ENCODE data around the gene ODAD2. TPM values are rescaled to one million over a fixed set of nuclear protein-coding genes. Genes with fewer than 3 reads are reported as not detected.

The ODAD2 gene
- total RNA-seq, 1 experiment from 2014 or later, result 4.1 TPM

DNA sequence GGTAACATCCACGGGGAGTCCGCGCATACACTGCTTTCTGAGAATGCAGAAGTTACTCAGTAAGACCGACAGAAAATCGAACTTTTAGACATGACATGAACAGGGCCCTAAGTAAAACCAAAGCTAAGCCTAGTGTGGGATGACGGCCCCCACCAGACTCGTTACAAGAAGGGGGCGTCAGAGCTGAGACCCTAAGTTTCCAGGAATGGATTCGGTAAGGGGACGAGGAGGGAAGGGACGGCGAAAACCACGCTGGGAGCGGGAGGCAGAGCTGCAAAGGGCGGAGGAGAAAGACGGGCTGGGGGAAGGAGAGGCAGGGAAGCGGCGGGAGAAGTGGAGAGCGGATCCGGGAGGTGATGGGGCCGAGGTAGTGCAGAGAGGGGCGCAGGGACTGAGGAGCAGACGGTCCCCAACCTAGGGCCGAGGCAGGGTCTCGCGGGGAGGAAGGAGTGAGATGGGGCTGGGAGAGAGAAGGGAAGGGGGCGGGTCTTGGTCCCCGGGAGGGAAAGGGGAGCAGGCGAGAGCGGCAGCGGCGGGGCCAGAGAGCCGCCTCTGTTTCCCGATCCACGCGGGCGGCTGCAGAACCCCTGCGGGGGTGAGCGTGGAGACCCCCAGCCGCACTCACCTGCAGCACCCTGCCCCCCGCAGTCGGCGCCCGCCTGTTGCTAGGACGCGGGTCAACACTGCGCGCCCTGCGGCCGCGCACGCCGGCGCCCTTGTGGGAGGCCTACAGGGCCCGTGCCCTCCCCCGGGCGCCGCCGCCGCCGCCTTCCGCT lies 513 bp downstream of the ODAD2 start:
- peak; percentile 96 for ATAC-seq
- Mint-ChIP-seq H3K4me3 (peak overlapping the region; percentile 94), H3K36me3 (no peaks in the 10 kb centered on the region), H3K27me3 (ENCODE audit: low read depth) (no peaks in the 10 kb centered on the region; the same call in 1 of the 2 replicates), H3K27ac (peak overlapping the region; percentile 47; the same call in 1 of the 2 replicates), H3K9me3 (no peaks in the 10 kb centered on the region), H3K4me1 (peaks cover 37% of the 10 kb centered on the region)
- ChIA-PET POLR2A (no interaction called here), CTCF (interaction anchor here (1.4 kb wide), 1 partner anchor 10 kb away, joined by 3 read pairs; no protein-coding TSS in a partner anchor)
- DNase-seq (ENCODE audit: low spot score), result peak; percentile 73
- TF ChIP-seq SMAD3 (CRISPR knock-in tag; IDR thresholded peaks at IDR 0.05; ENCODE audit: borderline replicate concordance) (no peak), ZNF317 (CRISPR knock-in tag; IDR thresholded peaks at IDR 0.05; ENCODE audit: borderline replicate concordance, low read depth) (no peak), PRRX2 (CRISPR knock-in tag; IDR thresholded peaks at IDR 0.05) (no peak), ZNF219 (CRISPR knock-in tag; IDR thresholded peaks at IDR 0.05; ENCODE audit: borderline replicate concordance) (no peak), SOX15 (CRISPR knock-in tag; IDR thresholded peaks at IDR 0.05) (no peak), ZNF396 (CRISPR knock-in tag; IDR thresholded peaks at IDR 0.05; ENCODE audit: borderline replicate concordance) (no peak), MYBL2 (CRISPR knock-in tag; IDR thresholded peaks at IDR 0.05) (no peak), ZNF671 (CRISPR knock-in tag; IDR thresholded peaks at IDR 0.05) (no peak), ZNF423 (CRISPR knock-in tag; IDR thresholded peaks at IDR 0.05) (peak; percentile 68; the same call in 1 of the 2 replicates), FOXP1 (CRISPR knock-in tag; IDR thresholded peaks at IDR 0.05; ENCODE audit: borderline replicate concordance) (peak; percentile 79), EMX1 (CRISPR knock-in tag; IDR thresholded peaks at IDR 0.05) (no peak), TEAD1 (CRISPR knock-in tag; IDR thresholded peaks at IDR 0.05) (no peak)
- TF ChIP-seq, protein P1, sequence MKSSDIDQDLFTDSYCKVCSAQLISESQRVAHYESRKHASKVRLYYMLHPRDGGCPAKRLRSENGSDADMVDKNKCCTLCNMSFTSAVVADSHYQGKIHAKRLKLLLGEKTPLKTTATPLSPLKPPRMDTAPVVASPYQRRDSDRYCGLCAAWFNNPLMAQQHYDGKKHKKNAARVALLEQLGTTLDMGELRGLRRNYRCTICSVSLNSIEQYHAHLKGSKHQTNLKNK (CRISPR knock-in tag; IDR thresholded peaks at IDR 0.05), result no peak
- TF ChIP-seq, protein P2, sequence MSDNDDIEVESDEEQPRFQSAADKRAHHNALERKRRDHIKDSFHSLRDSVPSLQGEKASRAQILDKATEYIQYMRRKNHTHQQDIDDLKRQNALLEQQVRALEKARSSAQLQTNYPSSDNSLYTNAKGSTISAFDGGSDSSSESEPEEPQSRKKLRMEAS (CRISPR knock-in tag; IDR thresholded peaks at IDR 0.05), result no peak
- TF ChIP-seq, protein P3, sequence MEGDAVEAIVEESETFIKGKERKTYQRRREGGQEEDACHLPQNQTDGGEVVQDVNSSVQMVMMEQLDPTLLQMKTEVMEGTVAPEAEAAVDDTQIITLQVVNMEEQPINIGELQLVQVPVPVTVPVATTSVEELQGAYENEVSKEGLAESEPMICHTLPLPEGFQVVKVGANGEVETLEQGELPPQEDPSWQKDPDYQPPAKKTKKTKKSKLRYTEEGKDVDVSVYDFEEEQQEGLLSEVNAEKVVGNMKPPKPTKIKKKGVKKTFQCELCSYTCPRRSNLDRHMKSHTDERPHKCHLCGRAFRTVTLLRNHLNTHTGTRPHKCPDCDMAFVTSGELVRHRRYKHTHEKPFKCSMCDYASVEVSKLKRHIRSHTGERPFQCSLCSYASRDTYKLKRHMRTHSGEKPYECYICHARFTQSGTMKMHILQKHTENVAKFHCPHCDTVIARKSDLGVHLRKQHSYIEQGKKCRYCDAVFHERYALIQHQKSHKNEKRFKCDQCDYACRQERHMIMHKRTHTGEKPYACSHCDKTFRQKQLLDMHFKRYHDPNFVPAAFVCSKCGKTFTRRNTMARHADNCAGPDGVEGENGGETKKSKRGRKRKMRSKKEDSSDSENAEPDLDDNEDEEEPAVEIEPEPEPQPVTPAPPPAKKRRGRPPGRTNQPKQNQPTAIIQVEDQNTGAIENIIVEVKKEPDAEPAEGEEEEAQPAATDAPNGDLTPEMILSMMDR (IDR thresholded peaks at IDR 0.05), result no peak
- TF ChIP-seq, protein P4, sequence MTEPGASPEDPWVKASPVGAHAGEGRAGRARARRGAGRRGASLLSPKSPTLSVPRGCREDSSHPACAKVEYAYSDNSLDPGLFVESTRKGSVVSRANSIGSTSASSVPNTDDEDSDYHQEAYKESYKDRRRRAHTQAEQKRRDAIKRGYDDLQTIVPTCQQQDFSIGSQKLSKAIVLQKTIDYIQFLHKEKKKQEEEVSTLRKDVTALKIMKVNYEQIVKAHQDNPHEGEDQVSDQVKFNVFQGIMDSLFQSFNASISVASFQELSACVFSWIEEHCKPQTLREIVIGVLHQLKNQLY (CRISPR knock-in tag; IDR thresholded peaks at IDR 0.05), result no peak
- TF ChIP-seq, protein P5, sequence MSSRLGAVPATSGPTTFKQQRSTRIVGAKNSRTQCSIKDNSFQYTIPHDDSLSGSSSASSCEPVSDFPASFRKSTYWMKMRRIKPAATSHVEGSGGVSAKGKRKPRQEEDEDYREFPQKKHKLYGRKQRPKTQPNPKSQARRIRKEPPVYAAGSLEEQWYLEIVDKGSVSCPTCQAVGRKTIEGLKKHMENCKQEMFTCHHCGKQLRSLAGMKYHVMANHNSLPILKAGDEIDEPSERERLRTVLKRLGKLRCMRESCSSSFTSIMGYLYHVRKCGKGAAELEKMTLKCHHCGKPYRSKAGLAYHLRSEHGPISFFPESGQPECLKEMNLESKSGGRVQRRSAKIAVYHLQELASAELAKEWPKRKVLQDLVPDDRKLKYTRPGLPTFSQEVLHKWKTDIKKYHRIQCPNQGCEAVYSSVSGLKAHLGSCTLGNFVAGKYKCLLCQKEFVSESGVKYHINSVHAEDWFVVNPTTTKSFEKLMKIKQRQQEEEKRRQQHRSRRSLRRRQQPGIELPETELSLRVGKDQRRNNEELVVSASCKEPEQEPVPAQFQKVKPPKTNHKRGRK (CRISPR knock-in tag; IDR thresholded peaks at IDR 0.05; ENCODE audit: borderline replicate concordance), result no peak
- TF ChIP-seq, protein P6, sequence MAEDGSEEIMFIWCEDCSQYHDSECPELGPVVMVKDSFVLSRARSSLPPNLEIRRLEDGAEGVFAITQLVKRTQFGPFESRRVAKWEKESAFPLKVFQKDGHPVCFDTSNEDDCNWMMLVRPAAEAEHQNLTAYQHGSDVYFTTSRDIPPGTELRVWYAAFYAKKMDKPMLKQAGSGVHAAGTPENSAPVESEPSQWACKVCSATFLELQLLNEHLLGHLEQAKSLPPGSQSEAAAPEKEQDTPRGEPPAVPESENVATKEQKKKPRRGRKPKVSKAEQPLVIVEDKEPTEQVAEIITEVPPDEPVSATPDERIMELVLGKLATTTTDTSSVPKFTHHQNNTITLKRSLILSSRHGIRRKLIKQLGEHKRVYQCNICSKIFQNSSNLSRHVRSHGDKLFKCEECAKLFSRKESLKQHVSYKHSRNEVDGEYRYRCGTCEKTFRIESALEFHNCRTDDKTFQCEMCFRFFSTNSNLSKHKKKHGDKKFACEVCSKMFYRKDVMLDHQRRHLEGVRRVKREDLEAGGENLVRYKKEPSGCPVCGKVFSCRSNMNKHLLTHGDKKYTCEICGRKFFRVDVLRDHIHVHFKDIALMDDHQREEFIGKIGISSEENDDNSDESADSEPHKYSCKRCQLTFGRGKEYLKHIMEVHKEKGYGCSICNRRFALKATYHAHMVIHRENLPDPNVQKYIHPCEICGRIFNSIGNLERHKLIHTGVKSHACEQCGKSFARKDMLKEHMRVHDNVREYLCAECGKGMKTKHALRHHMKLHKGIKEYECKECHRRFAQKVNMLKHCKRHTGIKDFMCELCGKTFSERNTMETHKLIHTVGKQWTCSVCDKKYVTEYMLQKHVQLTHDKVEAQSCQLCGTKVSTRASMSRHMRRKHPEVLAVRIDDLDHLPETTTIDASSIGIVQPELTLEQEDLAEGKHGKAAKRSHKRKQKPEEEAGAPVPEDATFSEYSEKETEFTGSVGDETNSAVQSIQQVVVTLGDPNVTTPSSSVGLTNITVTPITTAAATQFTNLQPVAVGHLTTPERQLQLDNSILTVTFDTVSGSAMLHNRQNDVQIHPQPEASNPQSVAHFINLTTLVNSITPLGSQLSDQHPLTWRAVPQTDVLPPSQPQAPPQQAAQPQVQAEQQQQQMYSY (CRISPR knock-in tag; IDR thresholded peaks at IDR 0.05), result peak; percentile 70
- TF ChIP-seq, protein P7, sequence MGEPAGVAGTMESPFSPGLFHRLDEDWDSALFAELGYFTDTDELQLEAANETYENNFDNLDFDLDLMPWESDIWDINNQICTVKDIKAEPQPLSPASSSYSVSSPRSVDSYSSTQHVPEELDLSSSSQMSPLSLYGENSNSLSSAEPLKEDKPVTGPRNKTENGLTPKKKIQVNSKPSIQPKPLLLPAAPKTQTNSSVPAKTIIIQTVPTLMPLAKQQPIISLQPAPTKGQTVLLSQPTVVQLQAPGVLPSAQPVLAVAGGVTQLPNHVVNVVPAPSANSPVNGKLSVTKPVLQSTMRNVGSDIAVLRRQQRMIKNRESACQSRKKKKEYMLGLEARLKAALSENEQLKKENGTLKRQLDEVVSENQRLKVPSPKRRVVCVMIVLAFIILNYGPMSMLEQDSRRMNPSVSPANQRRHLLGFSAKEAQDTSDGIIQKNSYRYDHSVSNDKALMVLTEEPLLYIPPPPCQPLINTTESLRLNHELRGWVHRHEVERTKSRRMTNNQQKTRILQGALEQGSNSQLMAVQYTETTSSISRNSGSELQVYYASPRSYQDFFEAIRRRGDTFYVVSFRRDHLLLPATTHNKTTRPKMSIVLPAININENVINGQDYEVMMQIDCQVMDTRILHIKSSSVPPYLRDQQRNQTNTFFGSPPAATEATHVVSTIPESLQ (CRISPR knock-in tag; IDR thresholded peaks at IDR 0.05), result no peak
- TF ChIP-seq, protein P8, sequence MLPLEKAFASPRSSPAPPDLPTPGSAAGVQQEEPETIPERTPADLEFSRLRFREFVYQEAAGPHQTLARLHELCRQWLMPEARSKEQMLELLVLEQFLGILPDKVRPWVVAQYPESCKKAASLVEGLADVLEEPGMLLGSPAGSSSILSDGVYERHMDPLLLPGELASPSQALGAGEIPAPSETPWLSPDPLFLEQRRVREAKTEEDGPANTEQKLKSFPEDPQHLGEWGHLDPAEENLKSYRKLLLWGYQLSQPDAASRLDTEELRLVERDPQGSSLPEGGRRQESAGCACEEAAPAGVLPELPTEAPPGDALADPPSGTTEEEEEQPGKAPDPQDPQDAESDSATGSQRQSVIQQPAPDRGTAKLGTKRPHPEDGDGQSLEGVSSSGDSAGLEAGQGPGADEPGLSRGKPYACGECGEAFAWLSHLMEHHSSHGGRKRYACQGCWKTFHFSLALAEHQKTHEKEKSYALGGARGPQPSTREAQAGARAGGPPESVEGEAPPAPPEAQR (CRISPR knock-in tag; IDR thresholded peaks at IDR 0.05), result no peak
- TF ChIP-seq, protein P9, sequence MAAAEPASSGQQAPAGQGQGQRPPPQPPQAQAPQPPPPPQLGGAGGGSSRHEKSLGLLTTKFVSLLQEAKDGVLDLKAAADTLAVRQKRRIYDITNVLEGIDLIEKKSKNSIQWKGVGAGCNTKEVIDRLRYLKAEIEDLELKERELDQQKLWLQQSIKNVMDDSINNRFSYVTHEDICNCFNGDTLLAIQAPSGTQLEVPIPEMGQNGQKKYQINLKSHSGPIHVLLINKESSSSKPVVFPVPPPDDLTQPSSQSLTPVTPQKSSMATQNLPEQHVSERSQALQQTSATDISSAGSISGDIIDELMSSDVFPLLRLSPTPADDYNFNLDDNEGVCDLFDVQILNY (CRISPR knock-in tag; IDR thresholded peaks at IDR 0.05), result no peak
- TF ChIP-seq, protein P10, sequence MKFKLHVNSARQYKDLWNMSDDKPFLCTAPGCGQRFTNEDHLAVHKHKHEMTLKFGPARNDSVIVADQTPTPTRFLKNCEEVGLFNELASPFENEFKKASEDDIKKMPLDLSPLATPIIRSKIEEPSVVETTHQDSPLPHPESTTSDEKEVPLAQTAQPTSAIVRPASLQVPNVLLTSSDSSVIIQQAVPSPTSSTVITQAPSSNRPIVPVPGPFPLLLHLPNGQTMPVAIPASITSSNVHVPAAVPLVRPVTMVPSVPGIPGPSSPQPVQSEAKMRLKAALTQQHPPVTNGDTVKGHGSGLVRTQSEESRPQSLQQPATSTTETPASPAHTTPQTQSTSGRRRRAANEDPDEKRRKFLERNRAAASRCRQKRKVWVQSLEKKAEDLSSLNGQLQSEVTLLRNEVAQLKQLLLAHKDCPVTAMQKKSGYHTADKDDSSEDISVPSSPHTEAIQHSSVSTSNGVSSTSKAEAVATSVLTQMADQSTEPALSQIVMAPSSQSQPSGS (CRISPR knock-in tag; IDR thresholded peaks at IDR 0.05; ENCODE audit: borderline replicate concordance, low read depth), result no peak

Data from WTC11 (cell line).